Neuronal stem cell (in vitro differentiated cells): Measurements from ENCODE around the gene RIMBP3B.
"Not testable (repeated sequence)": the region's sequence is repeated elsewhere in the genome, so short reads cannot be mapped to it uniquely, and the experiment has no call there.

Source experiments
- DNase-seq: peaks from one replicate; pipeline ENCODE4 v3.0.0-alpha.2; 2013; ENCODE audit warnings: low spot score
- H2AFZ ChIP-seq: one replicate; pipeline ENCODE4 v1.6.1; 2013; ENCODE audit warnings: mild to moderate bottlenecking, low read length, inconsistent platforms
- H2AK5ac ChIP-seq: 2 replicates; pipeline ENCODE4 v1.6.1; 2013; ENCODE audit warnings: low read depth, mild to moderate bottlenecking, inconsistent platforms, low read length, moderate library complexity, mixed read lengths
- H2BK120ac ChIP-seq: 2 replicates; pipeline ENCODE4 v1.6.1; 2013; ENCODE audit warnings: low read depth, mild to moderate bottlenecking, inconsistent platforms, low read length, moderate library complexity, mixed read lengths
- H2BK12ac ChIP-seq: one replicate; pipeline ENCODE4 v1.6.1; 2013; ENCODE audit warnings: low read length, inconsistent platforms
- H2BK15ac ChIP-seq: 2 replicates; pipeline ENCODE4 v1.6.1; 2013; ENCODE audit warnings: mild to moderate bottlenecking, low read length, inconsistent platforms, mixed read lengths
- H2BK5ac ChIP-seq: one replicate; pipeline ENCODE4 v1.6.1; 2013; ENCODE audit warnings: inconsistent platforms, mild to moderate bottlenecking, low read length, moderate library complexity
- H3K14ac ChIP-seq: one replicate; pipeline ENCODE4 v1.6.1; 2013; ENCODE audit warnings: low read length, inconsistent platforms
- H3K18ac ChIP-seq: 2 replicates; pipeline ENCODE4 v1.6.1; 2013; ENCODE audit warnings: low read length, inconsistent platforms
- H3K23ac ChIP-seq: 2 replicates; pipeline ENCODE4 v1.6.1; 2013; ENCODE audit warnings: low read depth, mild to moderate bottlenecking, mixed read lengths, low read length, inconsistent platforms; ENCODE audit not compliant: poor library complexity
- H3K27ac ChIP-seq: replicated peaks from 3 replicates; pipeline ENCODE4 v1.5.1; 2013; ENCODE audit warnings: low read length, inconsistent platforms
- H3K27me3 ChIP-seq, 3 experiments: 2 replicates each; pipeline ENCODE4 v1.6.1; 2013; ENCODE audit warnings: low read length in 3 of 3, mild to moderate bottlenecking in 2 of 3, inconsistent platforms in 1 of 3, low read depth in 1 of 3, mixed read lengths in 1 of 3, moderate library complexity in 1 of 3; ENCODE audit not compliant: control insufficient read depth in 3 of 3, insufficient read depth in 3 of 3
- H3K36me3 ChIP-seq, 2 donors: replicated peaks in 1 of 2; 2 replicates each; pipeline ENCODE4 v1.6.1; 2013; ENCODE audit warnings: low read length in 2 of 2; ENCODE audit not compliant: control insufficient read depth in 2 of 2, insufficient read depth in 2 of 2
- H3K4ac ChIP-seq: 2 replicates; pipeline ENCODE4 v1.6.1; 2013; ENCODE audit warnings: inconsistent platforms, mild to moderate bottlenecking, low read length, moderate library complexity
- H3K4me1 ChIP-seq, 2 donors: 1 replicate in 1 of 2; 2 replicates in 1 of 2; pipeline ENCODE4 v1.6.1; 2013; ENCODE audit warnings: low read length in 2 of 2, low read depth in 1 of 2; ENCODE audit not compliant: control insufficient read depth in 2 of 2, insufficient read depth in 1 of 2
- H3K4me2 ChIP-seq: one replicate; pipeline ENCODE4 v1.6.1; 2013; ENCODE audit warnings: mild to moderate bottlenecking, low read length, inconsistent platforms; ENCODE audit not compliant: insufficient read depth, poor library complexity, severe bottlenecking
- H3K4me3 ChIP-seq, 2 donors: 2 replicates each; pipeline ENCODE4 v1.5.1; 2013; ENCODE audit warnings: low read length in 2 of 2, mild to moderate bottlenecking in 2 of 2, inconsistent platforms in 1 of 2, moderate library complexity in 1 of 2
- H3K79me1 ChIP-seq: one replicate; pipeline ENCODE4 v1.6.1; 2013; ENCODE audit warnings: low read depth, mild to moderate bottlenecking, inconsistent platforms, low read length, moderate library complexity
- H3K9ac ChIP-seq: one replicate; pipeline ENCODE4 v1.6.1; 2013; ENCODE audit warnings: mild to moderate bottlenecking, low read depth, low read length, inconsistent platforms; ENCODE audit not compliant: poor library complexity
- H3K9me3 ChIP-seq, 2 donors: replicated peaks in 1 of 2; 2 replicates each; pipeline versions ENCODE3 to v1.6.1; 2013; ENCODE audit warnings: low read length in 2 of 2, mild to moderate bottlenecking in 2 of 2, inconsistent platforms in 1 of 2, low read depth in 1 of 2, mixed read lengths in 1 of 2, moderate library complexity in 1 of 2; ENCODE audit not compliant: control insufficient read depth in 2 of 2, insufficient read depth in 1 of 2
- H4K8ac ChIP-seq: one replicate; pipeline ENCODE4 v1.6.1; 2013; ENCODE audit warnings: low read depth, mild to moderate bottlenecking, inconsistent platforms, low read length, moderate library complexity
- H4K91ac ChIP-seq: one replicate; pipeline ENCODE4 v1.6.1; 2013; ENCODE audit warnings: low read length, low read depth, mild to moderate bottlenecking, inconsistent platforms; ENCODE audit not compliant: poor library complexity
- WGBS, 2 donors: extraction: QIAGEN DNeasy Blood & Tissue Kit; methylation state at CpG; one replicate each; pipeline ENCODE4 v1.1.7; 2013; ENCODE audit warnings: missing lambda C conversion rate in 2 of 2, mixed read lengths in 1 of 2; ENCODE audit not compliant: insufficient read length in 2 of 2, insufficient replicate concordance in 1 of 2; ENCODE audit errors: extremely low coverage in 2 of 2; 5-methylcytosine and 5-hydroxymethylcytosine counted together

Gene RIMBP3B

GRCh38 chr22:21407139-21407538 lies 23.6 kb downstream of the RIMBP3B start:
- H3K4ac ChIP-seq, H3K4me2 ChIP-seq, H2BK5ac ChIP-seq, H2BK12ac ChIP-seq, H3K18ac ChIP-seq, H2BK15ac ChIP-seq, H4K91ac ChIP-seq, H3K27me3 ChIP-seq, H4K8ac ChIP-seq, H3K9me3 ChIP-seq, H3K79me1 ChIP-seq, DNase-seq, H2BK120ac ChIP-seq, H3K23ac ChIP-seq, H3K9ac ChIP-seq, H3K36me3 ChIP-seq, H3K27ac ChIP-seq, H2AK5ac ChIP-seq, H3K4me1 ChIP-seq, H3K4me3 ChIP-seq, H3K14ac ChIP-seq, H2AFZ ChIP-seq: not testable (repeated sequence)
- no CpG with 5 or more reads among the region's 1 CpG for WGBS, 2 donors

- not testable (repeated sequence) for H3K4me3 ChIP-seq, H3K36me3 ChIP-seq, H2BK120ac ChIP-seq, H2BK15ac ChIP-seq, H2BK5ac ChIP-seq, DNase-seq, H4K91ac ChIP-seq, H3K14ac ChIP-seq, H3K4me2 ChIP-seq, H3K9ac ChIP-seq, H4K8ac ChIP-seq, H3K27ac ChIP-seq, H3K27me3 ChIP-seq, H2AFZ ChIP-seq, H3K4ac ChIP-seq, H3K4me1 ChIP-seq, H3K18ac ChIP-seq, H3K79me1 ChIP-seq, H3K9me3 ChIP-seq, H2BK12ac ChIP-seq, H3K23ac ChIP-seq, H2AK5ac ChIP-seq
- no CpG with 5 or more reads among the region's 4 CpGs for WGBS, 2 donors
Measured at GRCh38 chr22:21407792-21408191, 24.2 kb downstream of the RIMBP3B start.

- H2BK5ac ChIP-seq, H3K4me2 ChIP-seq, H4K8ac ChIP-seq, DNase-seq, H3K23ac ChIP-seq, H3K36me3 ChIP-seq, H3K9ac ChIP-seq, H3K9me3 ChIP-seq, H3K4ac ChIP-seq, H2BK12ac ChIP-seq, H3K4me1 ChIP-seq, H3K27ac ChIP-seq, H2BK15ac ChIP-seq, H2BK120ac ChIP-seq, H3K18ac ChIP-seq, H4K91ac ChIP-seq, H3K27me3 ChIP-seq, H3K4me3 ChIP-seq, H3K14ac ChIP-seq, H3K79me1 ChIP-seq, H2AK5ac ChIP-seq: not testable (repeated sequence)
- peak overlapping the region; percentile 68 for H2AFZ ChIP-seq
- WGBS, 2 donors, result no CpG with 5 or more reads among the region's 25 CpGs
Measured at GRCh38 chr22:21416375-21416774, 32.8 kb downstream of the RIMBP3B start.

GRCh38 chr22:21417227-21417746 lies 33.7 kb downstream of the RIMBP3B start, which contains the start of gene HIC2:
Gene HIC2 (plus strand): TSS chr22:21417371. CDS start chr22:21442832, 25,461 bp downstream.
- H2BK15ac ChIP-seq, H3K14ac ChIP-seq, H3K4me1 ChIP-seq, H3K18ac ChIP-seq, H3K9me3 ChIP-seq, H3K27ac ChIP-seq, H2BK120ac ChIP-seq, H3K79me1 ChIP-seq, H3K36me3 ChIP-seq, H3K4ac ChIP-seq, H2BK5ac ChIP-seq, H4K8ac ChIP-seq, H3K4me2 ChIP-seq, DNase-seq, H4K91ac ChIP-seq, H2AK5ac ChIP-seq, H3K27me3 ChIP-seq, H2BK12ac ChIP-seq, H3K23ac ChIP-seq: not testable (repeated sequence)
- WGBS, 2 donors, result no CpG with 5 or more reads among the region's 81 CpGs
- Histone ChIP-seq H2AFZ (peak within 1 kb of the TSS; percentile 68), H3K4me3 (peak within 1 kb of the TSS; percentile 51 to 77), H3K9ac (peak within 1 kb of the TSS; percentile 44)
